Pericardium fibroblast (primary cell): Measurements from ENCODE around the gene DPPA4. TPM values are rescaled to one million over a fixed set of nuclear protein-coding genes. Genes with fewer than 3 reads are reported as not detected.

Experiments
- total RNA-seq: library from RNA; depleted of rRNA; stranded (reverse); fragments of >200 nt; gene quantifications from 2 replicates; pipeline ENCODE4 v1.2.3, GENCODE V29; 2015

Gene DPPA4
- 0.82 TPM in 1 of 2 replicates, not detected in the other for total RNA-seq

GRCh38 chr3:109337393-109337792 lies at the start of gene DPPA4:
TSS of gene DPPA4 (minus strand) at chr3:109337546. CDS start at chr3:109337517, 29 bp downstream.

GRCh38 chr3:109316162-109316730 lies 21.1 kb downstream of the DPPA4 start, which contains the start of gene DPPA2:
TSS of gene DPPA2 (minus strand) at chr3:109316517. CDS start at chr3:109314542, 1,975 bp downstream.

Other genes starting within 250 kb of the DPPA4 start
- not detected in 2 replicates for gene MORC1, start 219.4 kb downstream of the DPPA4 start, total RNA-seq
- not detected in 2 replicates for gene C3orf85, start 200.8 kb downstream of the DPPA4 start, total RNA-seq
- not detected in 2 replicates for gene DPPA2, start 21.0 kb downstream of the DPPA4 start, total RNA-seq